Measurements from ENCODE around the gene PPP1R9A.

DNA sequence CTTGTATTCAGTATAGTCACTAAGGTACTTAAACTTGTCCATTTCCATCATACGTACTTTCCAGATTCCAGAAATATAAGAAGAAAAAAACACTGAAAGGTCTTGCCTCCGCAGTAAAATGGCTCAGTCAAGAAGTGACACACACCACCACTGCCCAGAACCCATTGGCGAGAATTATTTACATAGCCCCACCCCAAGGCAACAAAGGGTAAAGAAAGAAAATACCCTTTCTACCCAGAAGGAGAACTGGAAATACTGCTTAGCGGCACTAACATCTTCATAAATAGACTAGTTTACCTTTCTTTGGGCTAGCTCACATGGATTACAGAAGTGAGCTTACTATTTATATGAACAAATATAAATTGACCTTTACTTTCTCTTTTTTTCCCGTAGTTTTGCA lies 194.0 kb downstream of the PPP1R9A start:
- no peak for TF ChIP-seq POLR2A (IDR thresholded peaks at IDR 0.05)
- TF ChIP-seq, protein P1, sequence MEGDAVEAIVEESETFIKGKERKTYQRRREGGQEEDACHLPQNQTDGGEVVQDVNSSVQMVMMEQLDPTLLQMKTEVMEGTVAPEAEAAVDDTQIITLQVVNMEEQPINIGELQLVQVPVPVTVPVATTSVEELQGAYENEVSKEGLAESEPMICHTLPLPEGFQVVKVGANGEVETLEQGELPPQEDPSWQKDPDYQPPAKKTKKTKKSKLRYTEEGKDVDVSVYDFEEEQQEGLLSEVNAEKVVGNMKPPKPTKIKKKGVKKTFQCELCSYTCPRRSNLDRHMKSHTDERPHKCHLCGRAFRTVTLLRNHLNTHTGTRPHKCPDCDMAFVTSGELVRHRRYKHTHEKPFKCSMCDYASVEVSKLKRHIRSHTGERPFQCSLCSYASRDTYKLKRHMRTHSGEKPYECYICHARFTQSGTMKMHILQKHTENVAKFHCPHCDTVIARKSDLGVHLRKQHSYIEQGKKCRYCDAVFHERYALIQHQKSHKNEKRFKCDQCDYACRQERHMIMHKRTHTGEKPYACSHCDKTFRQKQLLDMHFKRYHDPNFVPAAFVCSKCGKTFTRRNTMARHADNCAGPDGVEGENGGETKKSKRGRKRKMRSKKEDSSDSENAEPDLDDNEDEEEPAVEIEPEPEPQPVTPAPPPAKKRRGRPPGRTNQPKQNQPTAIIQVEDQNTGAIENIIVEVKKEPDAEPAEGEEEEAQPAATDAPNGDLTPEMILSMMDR (IDR thresholded peaks at IDR 0.05), result no peak

Data from Peyer's patch (tissue), 4 donors.